ENCODE data around the gene FOXQ1.
"Not testable (repeated sequence)": the region's sequence is repeated elsewhere in the genome, so short reads cannot be mapped to it uniquely, and the experiment has no call there.

Gene FOXQ1

GRCh38 chr6:1351381-1352008 lies 39.6 kb downstream of the FOXQ1 start:
- TF ChIP-seq CTCF (conservative IDR thresholded peaks at IDR 0.05; ENCODE audit: control insufficient read depth, insufficient read depth, low read depth, low read length), result no peak
- DNase-seq (ENCODE audit: low read depth), result no peak
- no peak overlapping the region for H3K4me3 ChIP-seq (ENCODE audit: control insufficient read depth, low read depth, low read length)

GRCh38 chr6:1355068-1355467 lies 43.2 kb downstream of the FOXQ1 start:
- DNase-seq (ENCODE audit: low read depth); H3K4me3 ChIP-seq (ENCODE audit: control insufficient read depth, low read depth, low read length): not testable (repeated sequence)

DNA sequence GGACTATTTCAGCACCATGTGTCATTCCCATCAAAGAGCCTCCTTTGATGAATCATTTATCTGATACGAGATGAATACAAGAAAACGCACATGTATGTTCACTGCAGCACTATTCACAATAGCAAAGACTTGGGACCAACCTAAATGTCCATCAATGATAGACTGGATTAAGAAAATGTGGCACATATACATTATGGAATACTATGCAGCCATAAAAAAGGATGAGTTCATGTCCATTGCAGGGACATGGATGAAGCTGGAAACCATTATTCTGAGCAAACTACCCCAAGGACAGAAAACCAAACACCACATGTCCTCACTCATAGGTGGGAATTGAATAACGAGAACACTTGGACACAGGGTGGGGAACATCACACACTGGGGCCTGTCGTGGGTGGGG lies 49.8 kb downstream of the FOXQ1 start:
- not testable (repeated sequence) for H3K4me3 ChIP-seq (ENCODE audit: control insufficient read depth, low read depth, low read length); DNase-seq (ENCODE audit: low read depth)

DNA sequence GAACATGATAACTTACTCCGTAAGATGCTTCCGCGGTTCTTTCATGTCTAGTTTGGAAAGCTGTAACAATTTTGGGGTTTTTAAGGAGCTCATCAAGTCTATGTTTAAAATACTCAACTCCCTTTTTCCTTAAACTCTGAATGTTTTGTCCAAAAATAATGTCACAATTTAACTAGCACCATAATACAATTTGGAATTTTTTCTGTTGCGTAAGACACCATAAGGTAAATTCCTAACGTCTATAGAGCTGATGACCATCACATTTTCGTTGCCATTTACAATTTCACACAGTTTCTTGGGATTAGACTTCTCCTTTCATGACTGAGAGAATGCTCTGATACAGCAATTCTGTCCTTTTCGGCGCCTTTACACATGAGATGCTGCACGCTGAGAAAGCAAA lies 50.7 kb downstream of the FOXQ1 start:
- no peak overlapping the region for H3K4me3 ChIP-seq (ENCODE audit: control insufficient read depth, low read depth, low read length)
- no peak for DNase-seq (ENCODE audit: low read depth)
- TF ChIP-seq CTCF (conservative IDR thresholded peaks at IDR 0.05; ENCODE audit: control insufficient read depth, insufficient read depth, low read depth, low read length), result no peak

- H3K4me3 ChIP-seq (ENCODE audit: control insufficient read depth, low read depth, low read length), result no peak overlapping the region
- DNase-seq (ENCODE audit: low read depth), result peak; percentile 17
- no peak for TF ChIP-seq CTCF (conservative IDR thresholded peaks at IDR 0.05; ENCODE audit: control insufficient read depth, insufficient read depth, low read depth, low read length)
Observed at GRCh38 chr6:1363298-1363697, 51.4 kb downstream of the FOXQ1 start.

DNA sequence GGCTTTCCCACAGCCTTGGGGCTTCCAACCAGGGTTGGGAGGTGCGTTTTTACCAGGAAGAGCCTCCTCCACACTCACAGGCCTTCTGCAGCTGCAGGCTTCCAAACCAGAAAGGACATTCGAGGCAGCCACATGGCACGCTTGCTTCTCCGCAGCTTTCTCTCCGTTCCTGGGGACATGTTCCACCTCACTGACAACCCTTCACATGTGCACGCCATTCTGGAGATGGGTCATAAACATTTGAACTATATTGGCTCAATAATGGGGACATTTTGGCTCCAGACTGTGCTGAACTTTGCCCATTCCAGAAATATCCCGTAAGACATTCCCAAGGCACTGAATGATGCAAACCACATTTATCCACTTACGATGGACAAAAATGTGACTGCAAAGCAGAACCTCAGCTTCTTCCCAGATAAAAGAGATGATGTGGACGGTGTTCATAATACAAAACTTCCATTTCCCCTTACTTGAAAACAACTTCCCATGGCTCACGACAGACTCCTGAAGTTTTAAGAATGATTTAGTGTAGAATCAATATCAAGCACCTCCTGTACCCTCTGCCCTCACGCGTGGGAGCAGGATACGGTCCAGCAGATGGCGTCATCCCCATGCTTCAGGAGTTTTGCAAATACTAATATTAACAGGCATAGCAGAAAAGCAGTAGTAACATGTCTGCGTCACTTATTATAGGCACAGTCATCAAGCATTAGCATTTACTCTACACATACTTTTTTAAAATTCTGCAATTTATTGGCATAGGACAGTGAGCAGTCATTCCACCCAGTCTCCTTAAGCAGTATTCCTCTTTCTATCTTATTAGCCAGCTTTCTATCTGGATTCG lies 52.1 kb downstream of the FOXQ1 start:
- H3K4me3 ChIP-seq (ENCODE audit: control insufficient read depth, low read depth, low read length), result no peak overlapping the region
- peak; percentile 25 for TF ChIP-seq CTCF (conservative IDR thresholded peaks at IDR 0.05; ENCODE audit: control insufficient read depth, insufficient read depth, low read depth, low read length)
- peak; percentile 79 for DNase-seq (ENCODE audit: low read depth)
